Skeletal muscle satellite cell (primary cell): ENCODE results near the gene PTGR2.
"Not testable (repeated sequence)": the region's sequence is repeated elsewhere in the genome, so short reads cannot be mapped to it uniquely, and the experiment has no call there.

Source experiments
- H3K27me3 ChIP-seq: 2 replicates; pipeline ENCODE4 v1.7.0; 2013; ENCODE audit warnings: low read length; ENCODE audit not compliant: control insufficient read depth, insufficient read depth
- H3K36me3 ChIP-seq: 2 replicates; pipeline ENCODE4 v1.7.0; 2013; ENCODE audit warnings: mild to moderate bottlenecking, control low read depth, low read length; ENCODE audit not compliant: insufficient read depth
- H3K4me1 ChIP-seq: 2 replicates; pipeline ENCODE4 v1.7.0; 2013; ENCODE audit warnings: low read length; ENCODE audit not compliant: control insufficient read depth, insufficient read depth
- H3K4me2 ChIP-seq: 2 replicates; pipeline ENCODE4 v1.7.0; 2013; ENCODE audit warnings: mild to moderate bottlenecking, low read length
- H3K4me3 ChIP-seq: 2 replicates; pipeline ENCODE4 v1.7.0; 2013; ENCODE audit warnings: low read length
- H3K9ac ChIP-seq: 2 replicates; pipeline ENCODE4 v1.7.0; 2013; ENCODE audit warnings: mild to moderate bottlenecking, low read depth, low read length, moderate library complexity
- H3K9me3 ChIP-seq: replicated peaks from 2 replicates; pipeline ENCODE4 v1.7.0; 2013; ENCODE audit warnings: mild to moderate bottlenecking, control low read depth, low read length

The PTGR2 gene

DNA sequence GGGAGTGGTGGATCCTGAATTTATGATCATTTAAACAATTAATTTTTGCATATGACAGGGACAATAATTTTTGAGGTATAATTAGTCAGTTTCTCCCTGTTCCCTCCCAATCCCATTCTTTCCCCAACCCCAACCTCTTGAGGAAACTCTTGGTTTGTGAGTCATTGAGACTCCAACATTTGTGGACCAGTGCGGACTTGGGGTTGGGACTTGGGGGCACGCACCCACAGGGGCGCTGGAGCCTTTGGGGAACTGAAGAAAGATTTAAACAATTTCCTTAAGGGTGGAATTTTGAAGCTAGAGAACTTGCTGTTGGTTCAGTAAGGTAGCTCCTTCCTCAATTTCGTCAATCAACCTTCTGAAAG lies 17.4 kb upstream of the PTGR2 start:
- peaks cover 18% of the 10 kb centered on the region for H3K4me1 ChIP-seq
- no peak overlapping the region for H3K4me3 ChIP-seq
- H3K9me3 ChIP-seq, result no peaks in the 10 kb centered on the region
- H3K4me2 ChIP-seq, result no peak overlapping the region
- H3K27me3 ChIP-seq, result no peaks in the 10 kb centered on the region
- no peak overlapping the region for H3K9ac ChIP-seq
- no peaks in the 10 kb centered on the region for H3K36me3 ChIP-seq

DNA sequence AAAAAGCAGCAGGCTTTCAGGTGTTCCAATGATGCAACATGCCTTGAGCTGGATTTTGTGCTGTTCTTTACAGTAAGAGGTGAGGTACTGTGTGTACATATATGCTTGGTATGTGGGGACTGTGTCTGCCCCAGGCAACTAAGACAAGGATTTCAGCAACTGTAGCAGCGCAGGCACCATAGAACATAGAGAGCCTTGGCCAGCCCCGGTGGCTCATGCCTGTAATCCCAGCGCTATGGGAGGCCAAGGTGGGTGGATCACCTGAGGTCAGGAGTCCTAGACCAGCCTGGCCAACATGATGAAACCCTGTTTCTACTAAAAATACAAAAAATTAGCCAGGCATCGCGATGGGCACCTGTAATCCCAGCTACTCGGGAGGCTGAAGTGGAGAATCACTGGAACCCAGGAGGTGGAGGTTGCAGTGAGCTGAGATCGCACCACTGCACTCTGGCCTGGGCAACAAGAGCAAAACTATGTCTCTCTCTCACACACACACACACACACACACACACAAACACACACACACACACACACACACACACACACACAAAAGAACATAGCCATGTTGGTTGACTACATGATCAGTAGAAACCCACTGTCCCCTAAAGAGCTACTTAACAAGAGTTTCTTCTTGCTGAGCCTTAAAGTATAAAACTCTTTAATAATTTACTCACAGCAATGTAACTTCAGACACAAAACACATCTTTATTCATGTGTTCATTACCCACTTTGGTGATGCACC lies 13.2 kb upstream of the PTGR2 start:
- H3K4me3 ChIP-seq, H3K4me2 ChIP-seq, H3K27me3 ChIP-seq, H3K9ac ChIP-seq, H3K9me3 ChIP-seq, H3K36me3 ChIP-seq, H3K4me1 ChIP-seq: not testable (repeated sequence)

DNA sequence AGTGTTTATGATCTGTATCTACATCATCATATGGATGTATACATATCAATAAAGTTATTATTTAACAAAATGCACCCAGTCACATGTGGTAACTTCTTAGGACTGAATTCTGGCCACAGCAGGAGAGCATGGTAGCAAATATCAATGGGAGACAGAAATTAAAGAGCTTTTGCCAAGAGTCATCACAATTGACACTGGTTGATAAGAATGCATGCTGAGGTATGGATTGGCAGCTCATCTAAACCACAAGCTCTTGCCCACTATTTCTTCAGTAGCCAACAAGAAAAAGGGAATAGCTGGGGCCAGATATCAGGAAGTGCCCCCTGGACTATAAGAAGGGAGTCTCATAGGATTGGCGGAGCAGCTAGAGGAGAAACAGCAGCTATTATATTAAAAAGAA lies 9.4 kb upstream of the PTGR2 start:
- Histone ChIP-seq H3K9ac (no peak overlapping the region), H3K4me3 (no peak overlapping the region), H3K4me1 (no peaks in the 10 kb centered on the region), H3K36me3 (no peaks in the 10 kb centered on the region), H3K4me2 (no peak overlapping the region), H3K9me3 (no peaks in the 10 kb centered on the region), H3K27me3 (no peaks in the 10 kb centered on the region)

DNA sequence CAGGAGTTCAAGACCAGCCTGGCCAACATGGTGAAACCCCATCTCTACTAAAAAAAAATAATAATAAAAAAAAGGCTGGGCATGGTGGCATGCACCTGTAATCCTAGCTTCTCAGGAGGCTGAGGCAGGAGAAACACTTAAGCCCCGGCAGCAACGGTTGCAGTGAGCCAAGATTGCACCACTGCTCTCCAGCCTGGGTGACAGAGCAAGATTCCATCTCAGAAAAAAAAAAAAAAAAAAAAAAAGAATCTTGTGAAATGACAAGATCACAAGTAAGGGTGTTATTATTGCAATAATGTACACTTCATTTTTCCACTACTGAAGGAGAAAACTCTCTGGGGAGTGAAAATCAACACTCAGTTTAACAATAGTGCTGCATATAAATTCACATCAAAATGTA lies 8.8 kb upstream of the PTGR2 start:
- Histone ChIP-seq H3K4me1 (no peaks in the 10 kb centered on the region), H3K36me3 (no peaks in the 10 kb centered on the region), H3K4me3 (no peak overlapping the region), H3K4me2 (no peak overlapping the region), H3K27me3 (no peaks in the 10 kb centered on the region), H3K9ac (no peak overlapping the region), H3K9me3 (no peaks in the 10 kb centered on the region)

- Histone ChIP-seq H3K4me2 (no peak overlapping the region), H3K36me3 (no peaks in the 10 kb centered on the region), H3K9ac (no peak overlapping the region), H3K27me3 (no peaks in the 10 kb centered on the region), H3K9me3 (no peaks in the 10 kb centered on the region), H3K4me3 (no peak overlapping the region), H3K4me1 (no peaks in the 10 kb centered on the region)
Measured at GRCh38 chr14:73843296-73843695, 8.3 kb upstream of the PTGR2 start.

DNA sequence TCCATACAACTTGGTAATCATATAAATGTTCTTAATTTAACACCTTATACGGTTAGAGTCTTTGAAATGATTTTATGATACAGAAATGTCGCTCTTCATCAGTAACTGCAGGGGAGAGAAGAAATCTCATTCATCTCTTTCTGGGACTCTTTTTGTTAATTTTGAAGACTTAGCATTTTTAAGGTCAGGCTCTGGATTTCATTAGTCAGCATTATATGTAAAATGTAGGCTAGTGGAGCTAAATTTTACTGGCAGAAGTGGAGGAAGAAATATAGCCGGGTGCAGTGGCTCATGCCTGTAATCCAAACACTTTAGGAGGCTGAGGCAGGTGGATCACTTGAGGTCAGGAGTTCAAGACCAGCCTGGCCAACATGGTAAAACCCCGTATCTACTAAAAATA lies 4.7 kb upstream of the PTGR2 start:
- Histone ChIP-seq H3K4me2 (no peak overlapping the region), H3K4me3 (no peak overlapping the region), H3K4me1 (peaks cover 11% of the 10 kb centered on the region), H3K36me3 (no peaks in the 10 kb centered on the region), H3K9ac (no peak overlapping the region), H3K9me3 (no peaks in the 10 kb centered on the region), H3K27me3 (no peaks in the 10 kb centered on the region)

DNA sequence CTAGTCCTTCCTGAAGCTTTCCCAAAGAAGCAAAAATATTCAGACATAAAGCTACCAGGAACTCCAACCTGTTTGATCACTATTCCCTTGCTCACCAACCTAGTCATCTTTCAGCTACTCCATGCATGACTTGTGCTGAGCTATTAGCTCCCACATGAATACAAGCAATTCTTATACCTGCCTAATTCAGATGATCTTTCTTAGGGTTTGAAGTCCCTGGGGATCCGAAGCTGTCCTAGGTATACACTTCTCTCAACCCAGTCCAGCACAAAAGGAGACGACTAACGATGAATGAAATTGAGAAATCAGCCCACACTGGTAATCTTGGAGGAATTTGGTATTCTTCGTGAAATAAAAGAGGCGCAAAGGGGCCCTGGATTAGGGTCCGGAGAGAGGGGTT lies 631 bp upstream of the PTGR2 start:
- Histone ChIP-seq H3K4me3 (peak overlapping the region; percentile 73), H3K36me3 (no peaks in the 10 kb centered on the region), H3K27me3 (no peaks in the 10 kb centered on the region), H3K4me1 (peaks cover 18% of the 10 kb centered on the region), H3K9ac (peak overlapping the region; percentile 90), H3K9me3 (no peaks in the 10 kb centered on the region), H3K4me2 (peak overlapping the region; percentile 85)

- Histone ChIP-seq H3K4me2 (no peak overlapping the region), H3K9me3 (no peaks in the 10 kb centered on the region), H3K36me3 (peaks cover 17% of the 10 kb centered on the region), H3K4me1 (no peaks in the 10 kb centered on the region), H3K4me3 (no peak overlapping the region), H3K9ac (no peak overlapping the region), H3K27me3 (no peaks in the 10 kb centered on the region)
Measured at GRCh38 chr14:73859145-73859544, 7.5 kb downstream of the PTGR2 start.

DNA sequence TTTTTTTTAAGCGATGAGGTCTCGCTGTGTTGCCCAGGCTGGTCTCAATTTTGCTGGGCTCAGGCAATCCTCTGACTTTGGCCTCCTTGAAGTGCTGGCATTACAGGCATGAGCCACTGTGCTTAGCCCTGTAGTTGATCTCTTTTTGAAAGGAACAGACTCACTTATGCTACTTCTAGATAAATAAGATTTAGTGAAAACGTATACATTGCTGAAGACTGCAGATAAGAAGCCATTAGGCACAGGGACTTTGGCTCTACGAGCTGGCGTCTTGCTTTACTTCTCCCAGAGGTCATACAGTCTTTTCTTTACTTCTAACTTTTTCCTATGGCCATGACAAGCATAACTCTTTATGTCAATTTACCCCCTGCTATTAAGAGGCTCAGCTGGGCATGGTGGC lies 9.4 kb downstream of the PTGR2 start:
- no peaks in the 10 kb centered on the region for H3K9me3 ChIP-seq
- H3K27me3 ChIP-seq, result no peaks in the 10 kb centered on the region
- H3K4me2 ChIP-seq, result no peak overlapping the region
- no peak overlapping the region for H3K4me3 ChIP-seq
- H3K36me3 ChIP-seq, result peaks cover 21% of the 10 kb centered on the region
- H3K9ac ChIP-seq, result no peak overlapping the region
- H3K4me1 ChIP-seq, result no peaks in the 10 kb centered on the region

- no peak overlapping the region for H3K4me3 ChIP-seq
- no peaks in the 10 kb centered on the region for H3K9me3 ChIP-seq
- H3K36me3 ChIP-seq, result peaks cover 21% of the 10 kb centered on the region
- H3K9ac ChIP-seq, result no peak overlapping the region
- H3K27me3 ChIP-seq, result no peaks in the 10 kb centered on the region
- H3K4me1 ChIP-seq, result no peaks in the 10 kb centered on the region
- no peak overlapping the region for H3K4me2 ChIP-seq
Measured at GRCh38 chr14:73862480-73862879, 10.8 kb downstream of the PTGR2 start.

DNA sequence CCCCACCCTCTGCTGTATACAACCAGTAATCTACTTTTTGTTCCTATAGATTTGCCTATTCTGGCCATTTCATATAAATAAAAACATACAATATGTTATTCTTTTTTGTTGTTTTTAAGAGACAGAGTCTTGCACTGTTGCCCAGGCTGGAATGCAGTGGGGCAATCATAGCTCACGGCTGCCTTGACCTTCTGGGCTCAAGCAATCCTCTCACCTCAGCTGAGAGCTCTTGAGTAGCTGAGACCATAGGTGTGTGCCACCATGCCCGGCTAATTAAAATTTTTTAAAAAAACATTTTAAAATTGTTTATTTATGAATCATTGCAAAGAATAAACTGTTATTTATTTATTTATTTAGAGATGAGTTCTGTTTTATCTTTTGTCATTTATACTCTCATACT lies 11.6 kb downstream of the PTGR2 start:
- H3K4me3 ChIP-seq, result no peak overlapping the region
- H3K27me3 ChIP-seq, result no peaks in the 10 kb centered on the region
- H3K9ac ChIP-seq, result no peak overlapping the region
- no peaks in the 10 kb centered on the region for H3K4me1 ChIP-seq
- H3K9me3 ChIP-seq, result no peaks in the 10 kb centered on the region
- peaks cover 23% of the 10 kb centered on the region for H3K36me3 ChIP-seq
- no peak overlapping the region for H3K4me2 ChIP-seq

DNA sequence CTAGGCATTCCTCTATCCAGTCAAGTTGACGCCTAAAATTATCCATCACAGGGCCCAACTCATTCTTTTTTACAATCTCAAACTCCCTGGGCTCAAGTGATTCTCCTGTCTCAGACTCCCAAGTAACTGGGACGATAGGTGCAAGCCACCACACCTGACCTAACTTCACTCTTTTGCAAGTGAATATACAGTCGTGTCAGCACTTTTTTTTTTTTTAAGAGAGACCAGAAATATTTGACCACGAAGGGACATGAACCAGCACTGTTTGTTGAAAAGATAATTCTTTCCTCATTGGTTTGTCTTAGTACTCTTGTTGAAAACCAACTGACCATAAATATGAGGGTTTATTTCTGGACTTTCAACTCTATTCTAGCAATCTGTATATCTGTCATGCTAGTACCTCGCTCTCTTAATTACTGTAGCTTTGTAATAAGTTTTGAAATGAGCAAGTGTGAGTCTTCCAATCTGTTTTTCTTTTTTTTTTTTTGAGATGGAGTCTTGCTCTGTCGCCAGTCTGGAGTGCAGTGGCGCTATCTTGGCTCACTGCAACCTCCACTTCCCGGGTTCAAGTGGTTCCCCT lies 14.0 kb downstream of the PTGR2 start:
- no peaks in the 10 kb centered on the region for H3K27me3 ChIP-seq
- no peaks in the 10 kb centered on the region for H3K9me3 ChIP-seq
- H3K9ac ChIP-seq, result no peak overlapping the region
- no peaks in the 10 kb centered on the region for H3K4me1 ChIP-seq
- no peak overlapping the region for H3K4me2 ChIP-seq
- H3K36me3 ChIP-seq, result peaks cover 23% of the 10 kb centered on the region
- H3K4me3 ChIP-seq, result no peak overlapping the region
